Measurements from ENCODE around the gene SYK.

GRCh38 chr9:90814355-90814754 is 12.7 kb downstream of the SYK start:
- TF ChIP-seq, protein P1, sequence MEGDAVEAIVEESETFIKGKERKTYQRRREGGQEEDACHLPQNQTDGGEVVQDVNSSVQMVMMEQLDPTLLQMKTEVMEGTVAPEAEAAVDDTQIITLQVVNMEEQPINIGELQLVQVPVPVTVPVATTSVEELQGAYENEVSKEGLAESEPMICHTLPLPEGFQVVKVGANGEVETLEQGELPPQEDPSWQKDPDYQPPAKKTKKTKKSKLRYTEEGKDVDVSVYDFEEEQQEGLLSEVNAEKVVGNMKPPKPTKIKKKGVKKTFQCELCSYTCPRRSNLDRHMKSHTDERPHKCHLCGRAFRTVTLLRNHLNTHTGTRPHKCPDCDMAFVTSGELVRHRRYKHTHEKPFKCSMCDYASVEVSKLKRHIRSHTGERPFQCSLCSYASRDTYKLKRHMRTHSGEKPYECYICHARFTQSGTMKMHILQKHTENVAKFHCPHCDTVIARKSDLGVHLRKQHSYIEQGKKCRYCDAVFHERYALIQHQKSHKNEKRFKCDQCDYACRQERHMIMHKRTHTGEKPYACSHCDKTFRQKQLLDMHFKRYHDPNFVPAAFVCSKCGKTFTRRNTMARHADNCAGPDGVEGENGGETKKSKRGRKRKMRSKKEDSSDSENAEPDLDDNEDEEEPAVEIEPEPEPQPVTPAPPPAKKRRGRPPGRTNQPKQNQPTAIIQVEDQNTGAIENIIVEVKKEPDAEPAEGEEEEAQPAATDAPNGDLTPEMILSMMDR (IDR thresholded peaks at IDR 0.05): no peak
- no peak for TF ChIP-seq POLR2A (IDR thresholded peaks at IDR 0.05)
